HG03095 (cell line): ENCODE data around the gene CFAP107.
"Not testable (repeated sequence)": the region's sequence is repeated elsewhere in the genome, so short reads cannot be mapped to it uniquely, and the experiment has no call there.

Experiments
- ATAC-seq: cut with Tn5 transposase; IDR thresholded peaks from one replicate; pipeline ENCODE4 v1.9.1; 2021; ENCODE audit warnings: moderate library complexity; ENCODE audit not compliant: unreplicated experiment

CFAP107 gene

GRCh38 chr1:12745992-12746323 lies at the start of gene CFAP107:
CFAP107 (plus strand) TSS chr1:12746200; CDS start chr1:12746431, 231 bp downstream.
- ATAC-seq = no peak

GRCh38 chr1:12696658-12697057 lies 49.3 kb upstream of the CFAP107 start:
- ATAC-seq = no peak

- no peak for ATAC-seq
These were observed 48.6 kb upstream of the CFAP107 start for GRCh38 chr1:12697397-12697796.

GRCh38 chr1:12703821-12704451 lies 42.1 kb upstream of the CFAP107 start:
- ATAC-seq = no peak

- ATAC-seq = no peak
These were observed 39.9 kb upstream of the CFAP107 start for GRCh38 chr1:12706061-12706460.

- no peak for ATAC-seq
These were observed 37.5 kb upstream of the CFAP107 start for GRCh38 chr1:12708396-12709090.

- no peak for ATAC-seq
These were observed 36.9 kb upstream of the CFAP107 start for GRCh38 chr1:12709091-12709491.

- no peak for ATAC-seq
These were observed 36.3 kb upstream of the CFAP107 start for GRCh38 chr1:12709696-12710095.

GRCh38 chr1:12711536-12711935 lies 34.5 kb upstream of the CFAP107 start:
- no peak for ATAC-seq

GRCh38 chr1:12712076-12712475 lies 33.9 kb upstream of the CFAP107 start:
- ATAC-seq = no peak

- no peak for ATAC-seq
These were observed 33.1 kb upstream of the CFAP107 start for GRCh38 chr1:12712929-12713328.

- not testable (repeated sequence) for ATAC-seq
These were observed 32.3 kb upstream of the CFAP107 start for GRCh38 chr1:12713651-12714050.

- no peak for ATAC-seq
These were observed 31.1 kb upstream of the CFAP107 start for GRCh38 chr1:12714710-12715475.

- no peak for ATAC-seq
These were observed 30.0 kb upstream of the CFAP107 start, which contains the start of gene AADACL3 for GRCh38 chr1:12715896-12716437. AADACL3 (plus strand) TSS chr1:12716110; CDS start chr1:12716177, 67 bp downstream.

GRCh38 chr1:12717301-12717838 lies 28.6 kb upstream of the CFAP107 start:
- no peak for ATAC-seq

- ATAC-seq = no peak
These were observed 23.4 kb upstream of the CFAP107 start for GRCh38 chr1:12722626-12723025.

- ATAC-seq = no peak
These were observed 17.6 kb upstream of the CFAP107 start for GRCh38 chr1:12728391-12728790.

GRCh38 chr1:12730156-12730555 lies 15.8 kb upstream of the CFAP107 start:
- no peak for ATAC-seq

GRCh38 chr1:12731084-12731483 lies 14.9 kb upstream of the CFAP107 start:
- ATAC-seq = not testable (repeated sequence)

- ATAC-seq = no peak
These were observed 11.3 kb upstream of the CFAP107 start for GRCh38 chr1:12734651-12735050.

- no peak for ATAC-seq
These were observed 7.1 kb upstream of the CFAP107 start for GRCh38 chr1:12738934-12739333.
